GM23338 (cell line): ENCODE data around the gene TSFM. TPM values are rescaled to one million over a fixed set of nuclear protein-coding genes. Genes with fewer than 3 reads are reported as not detected.

Source experiments
- ATAC-seq: fragments of 200-7000 bp; cut with Tn5 transposase; 3 replicates; pipeline ENCODE4 v1.9.1; 2020
- DNase-seq: peaks from one replicate; pipeline ENCODE4 v3.0.0-alpha.2; 2015; ENCODE audit warnings: low spot score
- H2AFZ ChIP-seq: fragments of 200-600 bp; sonication (generic); 2 replicates; pipeline ENCODE4 v1.8.0; 2016; ENCODE audit warnings: antibody characterized with exemption, mild to moderate bottlenecking, moderate library complexity
- H3F3A ChIP-seq: fragments of 200-600 bp; sonication (generic); replicated peaks from 2 replicates; pipeline ENCODE4 v1.8.0; 2017; ENCODE audit warnings: antibody characterized with exemption, mixed run types, low read depth
- H3K27ac ChIP-seq: fragments of 200-600 bp; sonication (generic); 2 replicates; pipeline ENCODE4 v1.6.1; 2016; ENCODE audit warnings: low read depth
- H3K27me3 ChIP-seq: fragments of 200-600 bp; sonication (generic); 2 replicates; pipeline ENCODE4 v1.8.0; 2016; ENCODE audit warnings: mild to moderate bottlenecking, mixed run types, moderate library complexity; ENCODE audit not compliant: insufficient read depth
- H3K36me3 ChIP-seq: fragments of 200-600 bp; sonication (generic); 2 replicates; pipeline ENCODE4 v1.8.0; 2016; ENCODE audit warnings: mild to moderate bottlenecking; ENCODE audit not compliant: insufficient read depth
- H3K4me1 ChIP-seq: fragments of 200-600 bp; sonication (generic); 2 replicates; pipeline ENCODE4 v1.8.0; 2016; ENCODE audit warnings: mild to moderate bottlenecking, moderate library complexity; ENCODE audit not compliant: insufficient read depth
- H3K4me2 ChIP-seq: fragments of 200-600 bp; sonication (generic); 2 replicates; pipeline ENCODE4 v1.7.1; 2017; ENCODE audit warnings: mixed run types
- H3K4me3 ChIP-seq: fragments of 200-600 bp; sonication (generic); 2 replicates; pipeline ENCODE4 v1.6.1; 2016; ENCODE audit warnings: mixed run types
- H3K79me2 ChIP-seq: fragments of 200-600 bp; sonication (generic); replicated peaks from 2 replicates; pipeline ENCODE4 v1.8.0; 2017; ENCODE audit warnings: mild to moderate bottlenecking; ENCODE audit not compliant: insufficient read depth
- H3K9me2 ChIP-seq: fragments of 200-600 bp; sonication (generic); 2 replicates; pipeline ENCODE4 v1.8.0; 2017; ENCODE audit not compliant: insufficient read depth
- H4K20me1 ChIP-seq: fragments of 200-600 bp; sonication (generic); replicated peaks from 2 replicates; pipeline ENCODE4 v1.8.0; 2017; ENCODE audit warnings: mild to moderate bottlenecking; ENCODE audit not compliant: insufficient read depth
- H3K27ac Mint-ChIP-seq: 2 replicates; pipeline ENCODE4 v1.8.0; 2020; ENCODE audit warnings: inconsistent platforms, mild to moderate bottlenecking, moderate library complexity, mixed read lengths
- H3K27me3 Mint-ChIP-seq: 3 replicates; pipeline ENCODE4 v1.8.0; 2022; ENCODE audit warnings: low read depth, mild to moderate bottlenecking, moderate library complexity, mixed read lengths, inconsistent platforms; ENCODE audit not compliant: insufficient read depth, poor library complexity
- H3K36me3 Mint-ChIP-seq: 3 replicates; pipeline ENCODE4 v1.8.0; 2021; ENCODE audit warnings: low read depth, mild to moderate bottlenecking, inconsistent platforms, moderate library complexity, mixed read lengths
- H3K4me1 Mint-ChIP-seq: 3 replicates; pipeline ENCODE4 v1.8.0; 2020; ENCODE audit warnings: mild to moderate bottlenecking, inconsistent platforms, mixed read lengths
- H3K4me3 Mint-ChIP-seq: 3 replicates; pipeline ENCODE4 v1.8.0; 2021; ENCODE audit warnings: moderate library complexity, mild to moderate bottlenecking, inconsistent platforms, mixed read lengths
- H3K9me3 Mint-ChIP-seq: 3 replicates; pipeline ENCODE4 v1.8.0; 2020; ENCODE audit warnings: moderate library complexity, mild to moderate bottlenecking, inconsistent platforms, mixed read lengths
- CTCF ChIP-seq, 2 experiments: fragments of 200-600 bp in 1 of 2; sonication (generic) in 1 of 2; conservative IDR thresholded peaks; 2 replicates each; pipeline versions ENCODE4 v1.5.1 to v1.6.1; 2016 to 2017; ENCODE audit warnings: antibody characterized with exemption in 2 of 2, low read depth in 2 of 2, mild to moderate bottlenecking in 2 of 2, moderate library complexity in 1 of 2
- ETS1 ChIP-seq: IDR thresholded peaks from 2 replicates; pipeline ENCODE4 v1.6.1; 2016; ENCODE audit warnings: antibody characterized with exemption
- EZH2 ChIP-seq: fragments of 200-600 bp; sonication (generic); IDR thresholded peaks from one replicate; pipeline ENCODE4 v1.8.0; 2017; ENCODE audit warnings: antibody characterized with exemption, mild to moderate bottlenecking, low read depth; ENCODE audit not compliant: unreplicated experiment
- EZH2phosphoT487 ChIP-seq: fragments of 200-600 bp; sonication (generic); IDR thresholded peaks from one replicate; pipeline ENCODE4 v1.8.1; 2018; ENCODE audit warnings: antibody characterized with exemption; ENCODE audit not compliant: unreplicated experiment
- NANOG ChIP-seq: IDR thresholded peaks from 2 replicates; pipeline ENCODE4 v1.6.1; 2016; ENCODE audit warnings: antibody characterized with exemption, borderline replicate concordance
- STAT1 ChIP-seq: IDR thresholded peaks from one replicate; pipeline ENCODE4 v1.6.1; 2016; ENCODE audit warnings: antibody characterized with exemption; ENCODE audit not compliant: unreplicated experiment
- ZNF331 ChIP-seq: fragments of 250-450 bp; sonication (Bioruptor Pico); IDR thresholded peaks from 2 replicates; pipeline ENCODE4 v1.5.0; 2020; ENCODE audit warnings: low read depth, mild to moderate bottlenecking, moderate library complexity
- ZNF462 ChIP-seq: fragments of 250-450 bp; sonication (Bioruptor Pico); IDR thresholded peaks from 2 replicates; pipeline ENCODE4 v1.5.0; 2020; ENCODE audit warnings: mild to moderate bottlenecking, moderate library complexity
- polyA plus RNA-seq: library from polyadenylated mRNA; unstranded; fragments of >200 nt; fragmentation: Nextera tagmentation; extraction: Ambion mirVana; gene quantifications from 2 replicates; pipeline ENCODE4 v1.2.1, GENCODE V29; 2016
- total RNA-seq: library from RNA; depleted of rRNA; stranded (reverse); fragments of >200 nt; shearing (Covaris generic); gene quantifications from 2 replicates; pipeline ENCODE4 v1.2.3, GENCODE V29; 2014

The TSFM gene
- total and polyA plus RNA-seq, 2 experiments from 2014 or later: 29.5 to 43.1 TPM

- no peaks in the 10 kb centered on the region for H3K79me2 ChIP-seq
- 0 out of 2 replicates have a peak, but pooled peaks cover 7% of the 10 kb centered on the region for H3F3A ChIP-seq
- H3K4me3 ChIP-seq: no peak overlapping the region
- Mint-ChIP-seq H3K27ac (no peak overlapping the region), H3K4me1 (no peaks in the 10 kb centered on the region; the same call in 2 of the 3 replicates), H3K9me3 (no peaks in the 10 kb centered on the region), H3K4me3 (no peak overlapping the region), H3K36me3 (peaks cover 77% of the 10 kb centered on the region), H3K27me3 (peaks cover 14% of the 10 kb centered on the region)
- ATAC-seq (no peak), DNase-seq (no peak)
- H3K9me2 ChIP-seq: no peaks in the 10 kb centered on the region
- no peaks in the 10 kb centered on the region for H3K4me1 ChIP-seq
- H3K4me2 ChIP-seq: no peak overlapping the region
- no peak overlapping the region for H2AFZ ChIP-seq
- H4K20me1 ChIP-seq: peaks cover 4% of the 10 kb centered on the region; the same call in 1 of the 2 replicates
- peaks cover 33% of the 10 kb centered on the region for H3K36me3 ChIP-seq
- no peaks in the 10 kb centered on the region for H3K27me3 ChIP-seq
- TF ChIP-seq CTCF (conservative IDR thresholded peaks at IDR 0.05; ENCODE audit: low read depth in 2 of 2) (no peak), STAT1 (no peak), ZNF462 (no peak), ETS1 (no peak), NANOG (no peak), EZH2phosphoT487 (no peak), ZNF331 (no peak), EZH2 (no peak)
- H3K27ac ChIP-seq: no peak overlapping the region
Measured at GRCh38 chr12:57823131-57823907, 40.7 kb downstream of the TSFM start.
